ENCODE results near the gene RSBN1L.

The RSBN1L gene

DNA sequence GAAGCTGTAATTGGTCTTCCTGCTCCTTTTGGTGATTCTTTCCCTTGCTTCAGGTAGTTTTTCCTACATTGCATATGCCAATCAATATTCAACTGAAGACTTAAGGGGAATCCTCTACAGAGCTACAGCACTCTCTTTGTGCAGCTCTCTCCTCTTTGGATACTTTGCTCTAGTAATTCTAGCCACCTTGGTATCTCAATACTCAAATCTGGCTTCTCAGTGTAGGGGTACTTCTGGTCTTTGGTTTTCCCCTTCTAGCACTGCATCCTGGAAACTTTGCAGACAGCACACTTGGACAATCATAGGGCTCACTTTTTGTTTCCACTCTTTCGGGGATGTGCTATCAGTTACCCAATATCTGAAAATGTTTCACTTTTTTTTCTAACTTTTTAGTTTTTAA is 112.3 kb downstream of the RSBN1L start:
- TF ChIP-seq, protein P1, sequence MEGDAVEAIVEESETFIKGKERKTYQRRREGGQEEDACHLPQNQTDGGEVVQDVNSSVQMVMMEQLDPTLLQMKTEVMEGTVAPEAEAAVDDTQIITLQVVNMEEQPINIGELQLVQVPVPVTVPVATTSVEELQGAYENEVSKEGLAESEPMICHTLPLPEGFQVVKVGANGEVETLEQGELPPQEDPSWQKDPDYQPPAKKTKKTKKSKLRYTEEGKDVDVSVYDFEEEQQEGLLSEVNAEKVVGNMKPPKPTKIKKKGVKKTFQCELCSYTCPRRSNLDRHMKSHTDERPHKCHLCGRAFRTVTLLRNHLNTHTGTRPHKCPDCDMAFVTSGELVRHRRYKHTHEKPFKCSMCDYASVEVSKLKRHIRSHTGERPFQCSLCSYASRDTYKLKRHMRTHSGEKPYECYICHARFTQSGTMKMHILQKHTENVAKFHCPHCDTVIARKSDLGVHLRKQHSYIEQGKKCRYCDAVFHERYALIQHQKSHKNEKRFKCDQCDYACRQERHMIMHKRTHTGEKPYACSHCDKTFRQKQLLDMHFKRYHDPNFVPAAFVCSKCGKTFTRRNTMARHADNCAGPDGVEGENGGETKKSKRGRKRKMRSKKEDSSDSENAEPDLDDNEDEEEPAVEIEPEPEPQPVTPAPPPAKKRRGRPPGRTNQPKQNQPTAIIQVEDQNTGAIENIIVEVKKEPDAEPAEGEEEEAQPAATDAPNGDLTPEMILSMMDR (conservative IDR thresholded peaks at IDR 0.05): no peak
- no peak overlapping the region for H3K27ac ChIP-seq

DNA sequence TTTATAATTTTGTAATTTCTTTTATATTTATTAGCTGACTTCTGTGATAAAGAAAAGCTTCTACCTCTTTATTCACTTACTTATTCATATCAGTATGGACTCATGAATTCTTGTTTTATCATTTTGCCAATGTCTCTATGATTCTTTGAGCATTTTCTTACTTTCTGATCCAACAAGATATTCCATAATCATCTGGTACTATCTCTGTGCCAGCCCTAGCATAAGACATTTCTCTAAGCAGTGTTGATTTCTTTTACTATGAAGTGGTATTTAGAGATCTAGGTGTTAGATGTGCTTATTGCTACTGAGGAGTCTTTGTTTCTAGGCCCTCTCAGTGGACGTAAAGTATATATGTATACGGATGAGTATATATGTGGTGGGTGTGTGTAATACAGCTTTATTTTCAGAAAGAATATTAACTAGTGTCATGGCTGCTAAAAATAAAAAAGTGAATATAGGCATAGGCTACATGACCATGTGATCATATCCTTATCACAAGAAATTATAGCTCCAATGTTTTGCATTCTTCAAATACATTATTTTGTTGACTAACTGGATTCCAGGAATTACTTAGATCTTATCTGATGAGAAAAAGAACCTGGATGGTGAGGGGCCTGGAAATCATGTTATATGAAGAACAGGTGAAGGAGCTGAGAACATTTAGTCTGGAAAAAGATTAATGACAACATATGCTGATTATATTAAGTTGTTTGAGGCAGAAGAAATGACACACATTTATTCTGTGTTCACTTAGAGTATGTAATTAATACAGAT is 115.4 kb downstream of the RSBN1L start:
- TF ChIP-seq, protein P1 (conservative IDR thresholded peaks at IDR 0.05): no peak
- no peak overlapping the region for H3K27ac ChIP-seq

DNA sequence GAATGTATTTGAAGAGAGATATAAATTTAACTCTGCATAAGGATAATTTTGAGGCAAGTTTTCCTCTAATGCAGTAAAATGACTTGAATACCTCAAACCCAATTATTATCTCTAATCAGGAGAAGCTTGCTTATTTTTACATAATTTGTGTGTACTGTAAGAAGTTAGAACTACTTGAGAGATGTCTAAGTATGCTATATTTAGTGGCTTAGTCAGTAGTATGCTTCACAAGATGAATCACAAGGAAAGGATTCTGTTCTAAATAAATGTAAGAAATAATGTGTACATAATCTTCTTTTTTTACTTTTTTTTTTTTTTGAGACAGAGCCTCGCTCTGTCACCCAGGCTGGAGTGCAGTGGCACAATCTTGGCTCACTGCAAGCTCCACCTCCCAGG is 116.0 kb downstream of the RSBN1L start:
- H3K27ac ChIP-seq: no peak overlapping the region
- TF ChIP-seq, protein P1 (conservative IDR thresholded peaks at IDR 0.05): no peak

- no peak overlapping the region for H3K27ac ChIP-seq
- TF ChIP-seq, protein P1 (conservative IDR thresholded peaks at IDR 0.05): no peak
These were observed 116.9 kb downstream of the RSBN1L start for GRCh38 chr7:77813180-77813579.

DNA sequence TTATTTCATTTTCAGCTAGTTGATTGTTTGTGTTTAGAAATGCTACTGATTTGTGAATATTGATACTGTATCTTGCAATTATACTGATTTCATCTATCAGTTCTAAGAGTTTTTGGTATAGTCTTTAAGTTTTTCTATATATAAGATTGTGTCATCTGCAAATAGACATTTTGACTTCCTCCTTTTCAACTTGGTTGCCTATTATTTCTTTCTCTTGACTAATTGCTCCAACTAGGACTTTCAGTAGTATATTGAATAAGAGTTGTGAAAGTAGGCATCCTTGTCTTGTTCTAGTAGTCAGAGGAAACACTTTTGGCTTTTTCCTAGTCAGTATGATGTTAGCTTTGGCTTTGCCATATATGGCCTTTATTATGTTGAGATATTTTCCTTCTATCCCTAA is 122.8 kb downstream of the RSBN1L start:
- TF ChIP-seq, protein P1 (conservative IDR thresholded peaks at IDR 0.05): no peak

DNA sequence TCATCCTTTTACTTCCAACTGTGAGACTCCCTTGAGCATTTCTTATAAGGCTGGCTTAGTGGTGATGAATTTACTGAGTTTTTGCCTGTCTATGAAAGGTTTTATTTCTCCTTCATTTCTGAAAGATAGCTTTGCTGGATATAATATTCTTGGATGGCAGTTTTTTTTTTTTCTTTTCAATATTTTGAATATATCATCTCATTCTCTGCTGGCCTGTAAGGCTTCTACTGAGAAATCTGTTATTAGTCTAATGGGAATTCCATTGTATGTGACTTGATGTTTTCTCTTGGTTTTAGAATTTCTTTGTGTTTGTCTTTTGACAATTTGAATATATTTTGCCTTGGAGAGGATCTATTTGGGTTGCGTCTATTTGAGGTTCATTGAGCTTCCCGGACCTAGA is 124.7 kb downstream of the RSBN1L start:
- TF ChIP-seq, protein P1 (conservative IDR thresholded peaks at IDR 0.05): no peak
- no peak overlapping the region for H3K27ac ChIP-seq

More for the DNA sequence above, 122.8 kb downstream of the RSBN1L start:
- H3K27ac ChIP-seq: no peak overlapping the region

DNA sequence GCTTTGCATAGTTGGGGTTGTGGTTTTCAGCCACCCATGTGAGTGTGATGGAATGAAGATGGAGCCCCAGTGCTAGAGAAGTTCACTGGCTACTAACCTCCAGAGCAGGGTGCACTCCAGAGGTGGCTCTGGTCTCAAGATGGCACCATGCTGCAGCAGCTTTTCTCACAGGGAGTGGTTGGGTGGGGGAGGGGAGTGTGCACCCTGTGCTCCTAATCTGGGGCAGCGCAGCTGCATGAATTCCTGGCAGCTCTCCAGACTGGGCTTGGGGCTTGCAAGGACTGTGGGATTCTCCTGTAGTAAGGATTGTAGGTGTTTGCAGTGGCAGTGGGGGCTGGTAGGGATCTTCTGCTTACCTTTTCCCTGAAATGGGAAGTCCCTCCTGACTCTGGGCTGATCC is 126.0 kb downstream of the RSBN1L start:
- TF ChIP-seq, protein P1 (conservative IDR thresholded peaks at IDR 0.05): no peak
- H3K27ac ChIP-seq: no peak overlapping the region
